ENCODE data around the gene GLCE.

Gene GLCE

GRCh38 chr15:69143756-69144436, 16.5 kb upstream of the GLCE start:
- no peak for TF ChIP-seq CTCF (IDR thresholded peaks at IDR 0.05; ENCODE audit: control insufficient read depth, insufficient read depth, low read depth, low read length, missing control alignments)
- H3K4me3 ChIP-seq (ENCODE audit: control insufficient read depth, low read depth, low read length) = no peak overlapping the region
- no peak for DNase-seq (ENCODE audit: low read depth)

- no peak for TF ChIP-seq CTCF (IDR thresholded peaks at IDR 0.05; ENCODE audit: control insufficient read depth, insufficient read depth, low read depth, low read length, missing control alignments)
- H3K4me3 ChIP-seq (ENCODE audit: control insufficient read depth, low read depth, low read length) = no peak overlapping the region
- no peak for DNase-seq (ENCODE audit: low read depth)
Measured at GRCh38 chr15:69144530-69144929, 15.9 kb upstream of the GLCE start.

GRCh38 chr15:69145149-69145693, 15.2 kb upstream of the GLCE start:
- no peak for DNase-seq (ENCODE audit: low read depth)

GRCh38 chr15:69145694-69146492, 14.5 kb upstream of the GLCE start:
- no peak for DNase-seq (ENCODE audit: low read depth)
- no peak for TF ChIP-seq CTCF (IDR thresholded peaks at IDR 0.05; ENCODE audit: control insufficient read depth, insufficient read depth, low read depth, low read length, missing control alignments)
- no peak overlapping the region for H3K4me3 ChIP-seq (ENCODE audit: control insufficient read depth, low read depth, low read length)

More at GRCh38 chr15:69145149-69145693, 15.2 kb upstream of the GLCE start:
- no peak overlapping the region for H3K4me3 ChIP-seq (ENCODE audit: control insufficient read depth, low read depth, low read length)
- no peak for TF ChIP-seq CTCF (IDR thresholded peaks at IDR 0.05; ENCODE audit: control insufficient read depth, insufficient read depth, low read depth, low read length, missing control alignments)

GRCh38 chr15:69146724-69147435, 13.6 kb upstream of the GLCE start:
- H3K4me3 ChIP-seq (ENCODE audit: control insufficient read depth, low read depth, low read length) = no peak overlapping the region
- no peak for TF ChIP-seq CTCF (IDR thresholded peaks at IDR 0.05; ENCODE audit: control insufficient read depth, insufficient read depth, low read depth, low read length, missing control alignments)
- no peak for DNase-seq (ENCODE audit: low read depth)

- no peak for TF ChIP-seq CTCF (IDR thresholded peaks at IDR 0.05; ENCODE audit: control insufficient read depth, insufficient read depth, low read depth, low read length, missing control alignments)
- no peak for DNase-seq (ENCODE audit: low read depth)
- no peak overlapping the region for H3K4me3 ChIP-seq (ENCODE audit: control insufficient read depth, low read depth, low read length)
Measured at GRCh38 chr15:69148465-69148864, 12.0 kb upstream of the GLCE start.

Data from AG09309 (cell line).